Measurements from ENCODE around the gene DDX17.
A peak's percentile ranks its signal among the peaks of the same experiment; 100 is the strongest.

Gene DDX17

DNA sequence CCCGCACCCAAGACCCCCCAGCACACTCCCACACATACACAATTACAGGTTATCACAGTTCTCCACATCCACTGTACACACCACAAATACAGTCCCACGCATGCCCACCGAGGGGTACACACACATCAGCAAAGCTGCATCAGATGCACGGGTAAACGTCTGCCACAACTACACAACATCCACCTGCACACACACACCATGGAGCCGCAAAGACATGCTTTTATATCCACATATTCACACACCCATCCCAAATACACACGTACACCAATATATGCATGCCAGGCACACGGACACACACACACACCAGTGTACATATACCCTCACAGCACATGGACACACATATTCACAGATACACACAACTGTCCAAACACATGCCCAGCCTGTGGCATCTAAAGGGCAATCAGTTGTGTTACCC is 45.7 kb downstream of the DDX17 start:
- TF ChIP-seq, protein P1, sequence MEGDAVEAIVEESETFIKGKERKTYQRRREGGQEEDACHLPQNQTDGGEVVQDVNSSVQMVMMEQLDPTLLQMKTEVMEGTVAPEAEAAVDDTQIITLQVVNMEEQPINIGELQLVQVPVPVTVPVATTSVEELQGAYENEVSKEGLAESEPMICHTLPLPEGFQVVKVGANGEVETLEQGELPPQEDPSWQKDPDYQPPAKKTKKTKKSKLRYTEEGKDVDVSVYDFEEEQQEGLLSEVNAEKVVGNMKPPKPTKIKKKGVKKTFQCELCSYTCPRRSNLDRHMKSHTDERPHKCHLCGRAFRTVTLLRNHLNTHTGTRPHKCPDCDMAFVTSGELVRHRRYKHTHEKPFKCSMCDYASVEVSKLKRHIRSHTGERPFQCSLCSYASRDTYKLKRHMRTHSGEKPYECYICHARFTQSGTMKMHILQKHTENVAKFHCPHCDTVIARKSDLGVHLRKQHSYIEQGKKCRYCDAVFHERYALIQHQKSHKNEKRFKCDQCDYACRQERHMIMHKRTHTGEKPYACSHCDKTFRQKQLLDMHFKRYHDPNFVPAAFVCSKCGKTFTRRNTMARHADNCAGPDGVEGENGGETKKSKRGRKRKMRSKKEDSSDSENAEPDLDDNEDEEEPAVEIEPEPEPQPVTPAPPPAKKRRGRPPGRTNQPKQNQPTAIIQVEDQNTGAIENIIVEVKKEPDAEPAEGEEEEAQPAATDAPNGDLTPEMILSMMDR (IDR thresholded peaks at IDR 0.05; ENCODE audit: low read depth, low read length) = no peak
- H3K36me3 ChIP-seq = no peaks in the 10 kb centered on the region
- DNase-seq = no peak
- H3K4me3 ChIP-seq (ENCODE audit: low read depth, low read length) = no peak overlapping the region
- no peak overlapping the region for H3K27ac ChIP-seq
- H3K9me3 ChIP-seq (ENCODE audit: severe bottlenecking) = no peaks in the 10 kb centered on the region
- no peaks in the 10 kb centered on the region for H3K27me3 ChIP-seq (ENCODE audit: insufficient read depth, low read depth, severe bottlenecking)

DNA sequence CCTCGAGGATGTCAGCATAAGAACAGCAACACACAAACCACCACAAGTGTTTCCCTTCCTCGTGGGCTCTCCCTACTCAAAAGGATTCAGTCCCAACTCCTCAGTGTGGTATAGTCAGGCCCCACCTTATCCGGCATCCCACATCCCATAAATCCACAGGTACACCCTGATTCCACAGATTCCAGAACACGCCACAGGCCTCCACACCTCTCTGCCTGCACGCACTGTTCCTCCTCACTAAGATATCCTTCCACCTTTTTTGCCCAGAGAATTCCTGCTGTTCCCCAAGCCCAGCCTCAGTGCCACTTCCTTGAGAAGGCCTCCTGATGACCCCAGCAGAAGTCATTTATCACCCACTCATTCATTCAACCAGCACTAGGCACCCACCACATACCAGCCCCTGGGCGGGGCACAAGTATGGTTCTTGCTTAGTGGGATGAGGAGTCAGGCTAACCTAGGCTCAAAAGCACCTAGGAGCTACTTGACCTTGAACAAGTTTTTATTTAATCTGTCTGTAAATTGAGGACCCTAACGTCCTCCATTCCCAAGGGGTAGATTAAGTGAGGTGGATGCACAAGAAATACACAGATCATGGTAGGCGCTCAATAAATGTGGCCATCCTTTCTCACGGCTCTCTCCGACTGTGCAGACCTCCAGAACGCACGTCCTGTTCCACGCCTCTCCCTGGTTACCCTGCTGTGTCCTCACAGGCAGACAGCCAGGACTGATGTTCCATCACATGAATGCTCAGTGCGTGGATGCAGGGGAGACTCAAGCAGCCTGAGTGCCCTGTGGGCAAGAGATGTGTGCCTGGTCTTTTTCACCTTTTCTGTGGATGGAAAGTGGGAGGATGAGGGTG is 49.0 kb downstream of the DDX17 start:
- no peak overlapping the region for H3K27ac ChIP-seq
- H3K4me3 ChIP-seq (ENCODE audit: low read depth, low read length) = no peak overlapping the region
- H3K27me3 ChIP-seq (ENCODE audit: insufficient read depth, low read depth, severe bottlenecking) = no peaks in the 10 kb centered on the region
- DNase-seq = no peak
- H3K36me3 ChIP-seq = no peaks in the 10 kb centered on the region
- TF ChIP-seq, protein P1 (IDR thresholded peaks at IDR 0.05; ENCODE audit: low read depth, low read length) = no peak
- H3K9me3 ChIP-seq (ENCODE audit: severe bottlenecking) = no peaks in the 10 kb centered on the region

DNA sequence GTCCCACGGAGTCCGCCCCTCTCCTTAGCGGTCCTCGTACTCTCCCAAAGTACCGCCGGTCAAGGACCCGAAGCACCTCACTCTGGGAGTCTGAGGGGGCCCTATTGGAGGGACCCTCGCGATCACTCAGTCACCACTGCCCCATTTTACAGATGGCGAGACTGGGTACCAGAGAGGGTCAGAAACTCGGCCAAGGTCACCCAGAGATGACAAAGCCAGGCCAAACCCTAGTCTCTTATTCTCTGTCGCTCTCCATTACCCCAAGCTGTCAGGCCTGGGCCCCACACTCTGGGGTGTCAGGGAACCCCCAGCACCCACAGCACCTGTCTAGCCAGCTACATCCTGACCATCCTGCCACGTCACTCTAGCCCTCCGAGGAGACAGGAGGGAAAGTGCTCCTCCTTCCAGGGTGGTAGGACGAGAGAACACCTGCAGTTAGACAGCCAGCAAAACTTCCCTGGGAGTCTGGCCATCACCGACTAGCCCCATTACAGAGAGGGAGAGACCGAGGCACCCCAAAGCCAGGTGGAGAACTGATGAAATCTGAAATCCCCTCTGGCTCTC is 49.8 kb downstream of the DDX17 start:
- peak overlapping the region; percentile 48; the same call in 1 of the 2 replicates for H3K4me3 ChIP-seq (ENCODE audit: low read depth, low read length)
- H3K27me3 ChIP-seq (ENCODE audit: insufficient read depth, low read depth, severe bottlenecking) = no peaks in the 10 kb centered on the region
- H3K9me3 ChIP-seq (ENCODE audit: severe bottlenecking) = no peaks in the 10 kb centered on the region
- TF ChIP-seq, protein P1 (IDR thresholded peaks at IDR 0.05; ENCODE audit: low read depth, low read length) = no peak
- H3K36me3 ChIP-seq = no peaks in the 10 kb centered on the region; the same call in 1 of the 2 replicates
- peak overlapping the region; percentile 71; the same call in 1 of the 2 replicates for H3K27ac ChIP-seq
- DNase-seq = no peak

DNA sequence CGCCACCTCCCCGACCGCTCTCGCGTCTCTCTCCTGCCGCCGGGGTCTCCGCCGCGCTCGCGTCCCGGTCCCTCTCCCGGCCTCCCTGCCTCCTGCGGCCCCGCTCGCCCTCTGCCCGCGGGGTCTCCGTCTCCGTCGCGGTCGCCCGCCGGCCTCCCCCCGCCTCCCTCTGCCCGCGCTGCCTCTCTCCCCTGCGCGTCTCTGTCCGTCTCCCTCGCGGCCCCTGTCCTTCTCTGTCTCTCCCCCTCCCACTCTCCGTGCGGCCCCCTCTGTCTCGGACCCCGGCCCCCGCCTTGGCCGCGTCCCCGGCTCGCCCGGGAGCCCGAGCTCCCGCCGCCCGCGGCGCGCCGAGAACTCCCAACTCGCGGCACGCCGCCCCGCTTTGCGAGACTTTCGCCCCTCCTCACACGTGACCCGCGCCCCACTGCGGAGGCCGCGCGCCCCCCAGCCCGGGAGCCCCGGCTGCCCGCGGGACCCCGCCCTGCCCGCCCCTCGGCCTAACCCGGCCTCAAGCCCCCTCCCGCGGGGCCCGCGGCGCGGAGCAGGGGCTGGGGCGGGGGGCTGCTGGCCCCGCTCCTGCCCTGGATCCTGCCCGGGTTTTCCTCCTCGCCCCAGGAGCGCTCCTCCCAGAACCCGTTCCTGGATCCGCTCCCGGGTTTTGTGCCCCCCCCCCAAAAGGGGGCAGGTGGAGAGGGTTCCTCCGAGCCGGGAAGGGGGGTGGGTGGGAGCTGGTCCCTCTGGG is 50.4 kb downstream of the DDX17 start:
- no peaks in the 10 kb centered on the region; the same call in 1 of the 2 replicates for H3K36me3 ChIP-seq
- TF ChIP-seq, protein P1 (IDR thresholded peaks at IDR 0.05; ENCODE audit: low read depth, low read length) = no peak
- H3K9me3 ChIP-seq (ENCODE audit: severe bottlenecking) = no peaks in the 10 kb centered on the region
- DNase-seq = peak; percentile 48
- H3K4me3 ChIP-seq (ENCODE audit: low read depth, low read length) = peak overlapping the region; percentile 48
- no peaks in the 10 kb centered on the region for H3K27me3 ChIP-seq (ENCODE audit: insufficient read depth, low read depth, severe bottlenecking)
- peak overlapping the region; percentile 71 for H3K27ac ChIP-seq

DNA sequence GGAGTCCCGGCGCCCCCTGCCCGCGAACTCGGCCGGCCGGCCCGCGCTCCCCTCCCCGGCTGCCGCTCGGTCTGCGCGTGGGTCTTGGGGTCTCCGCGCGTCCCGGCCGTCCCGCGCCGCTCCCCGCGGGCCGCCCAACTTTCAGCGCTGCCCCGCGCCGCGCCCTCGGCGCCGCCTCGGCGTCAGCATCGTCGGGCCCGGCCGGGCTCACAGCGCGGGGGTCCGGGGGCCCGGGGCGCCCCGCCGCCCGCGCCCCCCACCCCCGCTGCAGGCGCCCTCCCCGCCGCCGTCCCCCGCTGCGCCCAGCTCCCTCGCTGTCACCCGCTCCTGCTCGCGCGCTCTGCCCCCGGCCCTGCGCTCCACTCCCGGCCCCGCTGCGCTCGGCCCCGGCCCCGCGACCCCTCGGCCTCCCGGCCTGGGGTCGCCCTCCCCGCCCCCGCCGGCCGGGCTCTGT is 51.0 kb downstream of the DDX17 start, which contains the start of gene KCNJ4:
TSS of gene KCNJ4 (minus strand) at position 124 of the 454 bp plus-strand sequence. CDS start 27,067 bp downstream, outside the sequence.
- no peaks in the 10 kb centered on the region for H3K27me3 ChIP-seq (ENCODE audit: insufficient read depth, low read depth, severe bottlenecking)
- no peak for DNase-seq
- H3K4me3 ChIP-seq (ENCODE audit: low read depth, low read length) = peak within 1 kb of the TSS; percentile 48
- H3K9me3 ChIP-seq (ENCODE audit: severe bottlenecking) = no peaks in the 10 kb centered on the region
- TF ChIP-seq, protein P1 (IDR thresholded peaks at IDR 0.05; ENCODE audit: low read depth, low read length) = no peak
- no peaks in the 10 kb centered on the region; the same call in 1 of the 2 replicates for H3K36me3 ChIP-seq
- peak within 1 kb of the TSS; percentile 71 for H3K27ac ChIP-seq

Measured in WERI-Rb-1 (cell line).